Measurements from ENCODE around the gene VWC2.

The VWC2 gene

DNA sequence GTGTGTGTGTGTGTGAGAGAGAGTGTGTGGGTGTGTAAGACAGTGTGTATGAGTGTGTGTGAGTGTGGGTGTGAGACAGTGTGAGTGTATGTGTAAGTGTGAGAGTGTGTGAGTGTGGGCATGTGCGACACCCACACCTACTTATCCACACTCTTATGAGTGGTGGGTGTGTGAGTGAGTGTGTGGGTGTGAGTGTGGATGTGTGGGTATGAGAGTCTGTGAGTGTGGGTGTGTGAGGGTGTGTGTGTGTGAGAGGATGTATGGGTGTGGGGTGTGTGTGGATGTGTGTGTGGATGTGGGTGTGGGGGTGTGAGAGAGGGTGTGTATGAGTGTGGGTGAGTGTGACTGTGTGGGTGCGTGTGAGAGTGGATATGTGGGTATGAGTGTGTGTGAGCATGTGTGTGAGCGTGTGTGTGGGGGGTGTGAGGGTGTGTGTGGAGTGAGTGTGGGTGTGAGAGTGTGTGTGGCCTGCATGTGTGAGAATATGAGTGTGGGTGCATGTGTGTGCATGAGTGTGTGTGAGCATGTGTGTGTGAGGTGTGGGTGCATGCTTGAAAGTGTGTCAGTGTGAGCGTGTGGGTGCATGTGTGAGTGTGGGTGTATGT lies 15.1 kb downstream of the VWC2 start:
- no peak overlapping the region for H3K27ac ChIP-seq
- no peaks in the 10 kb centered on the region for H3K4me1 ChIP-seq
- H3K4me2 ChIP-seq (ENCODE audit: low read length): no peak overlapping the region
- H2AFZ ChIP-seq: no peak overlapping the region
- no peak overlapping the region for H3K4me3 ChIP-seq (ENCODE audit: low read depth, low read length)
- no peaks in the 10 kb centered on the region for H3K79me2 ChIP-seq
- no peaks in the 10 kb centered on the region for H3K27me3 ChIP-seq (ENCODE audit: control insufficient read depth, insufficient read depth, low read length)
- no peak for TF ChIP-seq CTCF (IDR thresholded peaks at IDR 0.05)
- H3K36me3 ChIP-seq (ENCODE audit: control insufficient read depth, insufficient read depth, low read length): no peaks in the 10 kb centered on the region
- no peak overlapping the region for H3K9ac ChIP-seq
- H3K9me3 ChIP-seq (ENCODE audit: control insufficient read depth, low read length): no peaks in the 10 kb centered on the region

DNA sequence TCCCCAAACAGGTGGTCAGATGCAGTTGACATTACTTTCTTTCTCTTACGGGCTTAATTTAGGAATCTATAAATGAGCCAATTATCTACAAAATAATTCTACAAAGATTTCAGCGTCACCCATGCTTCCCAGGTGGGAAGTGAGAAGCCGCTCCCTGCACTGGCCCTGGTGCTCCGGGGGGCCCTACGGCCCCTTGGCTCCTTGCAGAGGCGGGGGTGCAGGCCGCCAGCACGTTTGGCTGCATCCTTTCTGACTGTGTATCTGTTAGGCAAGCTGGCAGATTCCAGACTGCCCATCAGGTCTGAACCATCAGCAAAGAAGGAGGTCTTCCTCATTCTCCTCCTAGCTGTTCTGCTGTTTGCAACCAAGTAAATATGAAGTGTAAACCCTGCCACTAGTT lies 16.3 kb downstream of the VWC2 start:
- Histone ChIP-seq H3K27ac (no peak overlapping the region), H3K27me3 (ENCODE audit: control insufficient read depth, insufficient read depth, low read length) (no peaks in the 10 kb centered on the region), H3K4me2 (ENCODE audit: low read length) (no peak overlapping the region), H3K9ac (no peak overlapping the region), H3K4me1 (no peaks in the 10 kb centered on the region), H3K9me3 (ENCODE audit: control insufficient read depth, low read length) (no peaks in the 10 kb centered on the region), H3K4me3 (ENCODE audit: low read depth, low read length) (no peak overlapping the region), H3K79me2 (no peaks in the 10 kb centered on the region), H3K36me3 (ENCODE audit: control insufficient read depth, insufficient read depth, low read length) (no peaks in the 10 kb centered on the region), H2AFZ (no peak overlapping the region)
- TF ChIP-seq CTCF (IDR thresholded peaks at IDR 0.05): no peak

GRCh38 chr7:49790209-49790608 lies 16.8 kb downstream of the VWC2 start:
- Histone ChIP-seq H3K4me1 (no peaks in the 10 kb centered on the region), H3K4me2 (ENCODE audit: low read length) (no peak overlapping the region), H3K36me3 (ENCODE audit: control insufficient read depth, insufficient read depth, low read length) (no peaks in the 10 kb centered on the region), H3K79me2 (no peaks in the 10 kb centered on the region), H3K27ac (no peak overlapping the region), H3K4me3 (ENCODE audit: low read depth, low read length) (no peak overlapping the region), H2AFZ (no peak overlapping the region), H3K27me3 (ENCODE audit: control insufficient read depth, insufficient read depth, low read length) (no peaks in the 10 kb centered on the region), H3K9ac (no peak overlapping the region), H3K9me3 (ENCODE audit: control insufficient read depth, low read length) (no peaks in the 10 kb centered on the region)
- TF ChIP-seq CTCF (IDR thresholded peaks at IDR 0.05): no peak

DNA sequence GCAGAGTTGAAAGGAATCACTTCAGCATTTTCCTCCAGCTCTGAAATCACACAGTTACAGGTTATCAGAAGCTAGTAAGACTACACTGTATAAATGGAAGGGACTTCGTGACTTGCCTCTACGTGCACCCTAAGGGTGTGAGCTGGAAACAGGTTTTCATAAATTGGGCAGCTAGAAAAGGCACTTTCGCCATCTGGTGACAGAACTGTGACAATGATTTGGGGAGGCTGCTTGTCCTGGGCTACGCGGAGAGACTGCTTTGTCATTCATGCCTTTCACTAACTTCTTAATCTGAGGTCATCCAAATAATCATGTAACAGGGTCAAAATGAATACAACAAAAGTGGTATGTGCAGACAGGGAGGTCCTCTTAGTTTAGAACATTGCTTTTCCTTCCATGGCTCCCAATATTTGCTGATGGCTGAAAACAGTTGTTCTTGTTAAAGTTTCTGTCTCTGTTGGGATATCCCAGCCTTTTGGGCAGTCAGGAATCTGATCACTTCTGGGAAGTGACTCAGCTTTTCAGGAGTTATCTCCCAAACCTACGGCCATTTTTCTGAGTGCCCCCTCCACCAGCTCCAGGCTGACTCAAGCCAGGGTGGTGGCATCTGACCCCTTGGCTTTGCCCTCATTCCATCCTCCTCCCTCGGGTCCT lies 17.8 kb downstream of the VWC2 start:
- no peaks in the 10 kb centered on the region for H3K9me3 ChIP-seq (ENCODE audit: control insufficient read depth, low read length)
- no peak overlapping the region for H3K9ac ChIP-seq
- H3K27ac ChIP-seq: no peak overlapping the region

More for the DNA sequence above, 17.8 kb downstream of the VWC2 start:
- no peaks in the 10 kb centered on the region for H3K27me3 ChIP-seq (ENCODE audit: control insufficient read depth, insufficient read depth, low read length)
- H3K4me3 ChIP-seq (ENCODE audit: low read depth, low read length): no peak overlapping the region
- peak; percentile 32 for TF ChIP-seq CTCF (IDR thresholded peaks at IDR 0.05)
- H3K36me3 ChIP-seq (ENCODE audit: control insufficient read depth, insufficient read depth, low read length): no peaks in the 10 kb centered on the region
- H3K79me2 ChIP-seq: no peaks in the 10 kb centered on the region
- no peak overlapping the region for H3K4me2 ChIP-seq (ENCODE audit: low read length)
- H3K4me1 ChIP-seq: no peaks in the 10 kb centered on the region
- H2AFZ ChIP-seq: no peak overlapping the region
